ENCODE data around the gene DCDC1.

DCDC1 gene

DNA sequence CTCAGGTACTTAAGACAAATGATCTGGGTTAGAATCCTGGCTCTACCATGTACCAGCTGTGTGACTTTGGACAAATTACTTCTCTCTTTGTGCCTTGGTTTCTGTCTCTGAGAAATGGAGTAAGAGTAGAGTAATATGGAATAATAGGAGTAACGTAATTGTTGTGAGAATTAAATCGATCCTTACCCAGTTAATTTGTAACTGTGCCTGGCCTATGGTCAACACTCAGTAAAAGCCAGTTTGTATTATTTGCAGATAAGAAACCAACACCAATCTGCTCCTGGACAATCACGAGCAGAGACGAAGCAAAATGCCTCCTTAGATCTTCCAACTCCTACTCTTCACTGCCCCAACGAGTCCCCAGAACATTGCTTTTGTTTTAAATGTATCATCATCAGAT, 266.7 kb downstream of the DCDC1 start:
- DNase-seq (ENCODE audit: low read depth) = no peak

DNA sequence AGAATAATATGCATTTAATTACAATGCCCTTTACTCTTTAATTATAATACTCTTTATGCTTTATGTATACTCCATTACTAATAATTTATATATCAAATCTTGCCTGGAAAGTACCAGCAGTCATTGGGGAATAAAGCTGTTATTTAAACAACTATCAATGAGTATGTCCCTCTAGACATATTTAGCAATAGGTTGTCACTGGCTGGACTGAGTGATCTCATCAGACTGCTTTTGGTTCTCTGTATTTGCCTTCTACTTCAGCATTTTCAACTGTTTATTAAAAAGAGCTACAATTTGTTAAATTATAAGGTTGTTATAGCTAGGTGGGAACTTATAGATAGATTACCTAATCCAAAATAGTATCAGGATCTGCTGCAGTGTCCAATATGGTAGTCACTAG, 267.2 kb downstream of the DCDC1 start:
- no peak for DNase-seq (ENCODE audit: low read depth)

DNA sequence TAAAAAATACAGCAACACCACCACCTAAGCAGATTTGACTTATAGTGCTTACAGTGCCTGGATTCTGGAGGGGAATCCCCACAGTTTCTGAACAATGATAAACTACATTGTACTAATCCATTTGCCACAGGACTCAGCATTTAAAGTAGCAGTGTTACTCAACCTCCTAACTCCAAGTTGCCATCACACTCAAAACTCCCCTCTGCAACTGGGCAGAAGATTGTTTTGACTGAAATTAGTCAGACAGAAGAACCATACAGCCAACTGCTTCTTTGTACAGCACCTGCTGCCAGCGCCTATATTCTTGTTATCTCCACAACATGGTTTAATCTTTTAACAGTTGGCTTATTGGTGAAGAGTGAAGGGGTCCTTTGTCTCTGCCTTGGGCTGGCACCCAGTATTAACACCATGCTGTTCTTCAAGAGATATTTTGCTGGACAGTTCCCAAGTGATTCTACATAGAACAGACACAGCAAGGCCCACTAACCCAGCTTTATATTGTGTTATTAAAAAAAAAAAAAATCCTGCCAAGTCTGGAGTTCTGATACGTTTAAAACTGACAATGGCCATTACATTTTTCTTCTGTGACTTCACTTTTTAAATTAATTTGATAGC, 273.2 kb downstream of the DCDC1 start:
- DNase-seq (ENCODE audit: low read depth) = no peak

GRCh38 chr11:31092638-31093037, 276.9 kb downstream of the DCDC1 start:
- DNase-seq (ENCODE audit: low read depth) = no peak

DNA sequence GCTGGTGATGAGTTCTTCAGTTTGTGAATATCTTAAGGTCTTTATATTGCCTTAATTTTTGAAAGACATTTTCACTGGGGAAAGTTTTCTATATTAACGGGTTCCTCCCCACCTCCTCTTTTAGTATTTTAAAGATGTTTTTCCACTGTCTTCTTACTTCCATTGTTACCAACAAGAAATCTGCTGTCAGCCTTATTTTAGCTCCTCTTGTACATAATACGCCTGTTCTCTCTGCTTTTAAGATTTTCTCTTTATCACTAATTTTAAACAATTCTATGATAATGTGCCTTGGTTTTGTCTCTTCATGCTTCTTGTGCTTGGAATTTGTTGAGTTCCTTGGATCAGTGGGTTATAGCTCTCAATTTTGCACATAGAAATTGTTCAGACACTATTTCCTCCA, 280.4 kb downstream of the DCDC1 start:
- DNase-seq (ENCODE audit: low read depth) = no peak

DNA sequence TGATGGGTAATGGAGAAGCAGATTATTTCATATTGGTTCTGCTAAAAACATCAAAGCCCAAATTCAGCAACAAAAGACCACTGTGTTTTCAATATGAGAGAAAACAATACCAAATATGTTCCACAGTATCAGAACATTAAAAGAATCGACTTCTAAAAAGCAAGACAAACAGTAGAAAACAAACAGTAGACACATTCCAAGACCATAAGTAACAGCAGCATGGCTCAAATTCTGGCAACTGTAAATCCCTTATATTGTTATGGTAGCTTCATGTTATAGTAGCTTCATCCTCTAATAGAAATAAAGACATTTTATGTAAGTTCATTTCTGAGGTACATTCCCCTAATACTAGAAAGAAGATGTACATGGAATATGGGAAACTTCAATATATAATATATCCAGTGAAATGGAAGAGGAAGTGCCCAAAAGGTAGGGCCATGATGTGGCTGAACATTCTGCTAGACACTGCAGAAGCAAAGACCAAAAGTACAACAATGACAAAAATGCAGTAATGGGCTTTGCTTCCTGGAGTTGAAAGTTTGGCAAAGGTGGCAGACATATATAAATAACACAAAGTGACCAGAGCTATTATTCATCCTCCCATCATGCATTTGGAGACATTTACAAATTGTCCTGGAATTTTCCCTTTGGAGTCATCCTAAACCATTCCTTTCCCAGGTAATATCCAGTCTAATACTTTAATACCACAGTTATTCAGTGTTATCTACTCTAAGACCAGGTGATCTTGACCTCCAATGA, 299.9 kb downstream of the DCDC1 start:
- DNase-seq (ENCODE audit: low read depth) = no peak

- DNase-seq (ENCODE audit: low read depth) = no peak
Measured at GRCh38 chr11:31060880-31061279, 308.7 kb downstream of the DCDC1 start.

GRCh38 chr11:31059529-31059928, 310.0 kb downstream of the DCDC1 start:
- no peak for DNase-seq (ENCODE audit: low read depth)

DNA sequence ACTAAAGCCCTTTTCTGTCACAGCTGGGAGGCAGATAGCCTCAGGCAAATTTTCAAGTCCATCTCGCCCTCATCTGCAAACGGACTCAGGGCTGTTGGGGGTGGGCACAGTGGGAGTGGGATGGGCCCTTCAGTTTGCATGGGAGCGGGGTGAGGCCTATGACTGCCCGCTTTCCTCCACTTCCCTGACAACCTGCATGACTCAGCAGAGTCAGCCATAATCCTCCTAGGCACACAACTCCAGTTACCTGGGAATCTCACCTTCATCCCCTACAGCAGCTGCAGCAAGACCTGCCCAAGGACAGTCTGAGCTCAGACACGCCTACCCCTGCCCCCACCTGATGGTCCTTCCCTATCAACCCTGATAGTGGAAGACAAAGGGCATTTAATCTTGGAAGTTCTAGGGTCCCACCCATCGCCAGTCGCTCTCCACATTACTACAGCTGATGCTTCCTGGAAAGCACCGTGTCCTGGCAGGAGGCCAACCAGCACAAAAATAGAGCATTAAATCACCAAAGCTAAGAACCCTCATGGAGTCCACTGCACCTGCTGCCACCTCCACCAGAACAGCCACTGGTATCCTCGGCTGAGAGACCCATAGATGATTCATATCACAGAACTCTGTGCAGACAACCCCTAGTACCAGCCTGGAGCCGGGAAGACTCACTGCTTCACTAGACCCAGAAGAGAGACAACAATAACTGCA, 319.3 kb downstream of the DCDC1 start:
- no peak for DNase-seq (ENCODE audit: low read depth)

DNA sequence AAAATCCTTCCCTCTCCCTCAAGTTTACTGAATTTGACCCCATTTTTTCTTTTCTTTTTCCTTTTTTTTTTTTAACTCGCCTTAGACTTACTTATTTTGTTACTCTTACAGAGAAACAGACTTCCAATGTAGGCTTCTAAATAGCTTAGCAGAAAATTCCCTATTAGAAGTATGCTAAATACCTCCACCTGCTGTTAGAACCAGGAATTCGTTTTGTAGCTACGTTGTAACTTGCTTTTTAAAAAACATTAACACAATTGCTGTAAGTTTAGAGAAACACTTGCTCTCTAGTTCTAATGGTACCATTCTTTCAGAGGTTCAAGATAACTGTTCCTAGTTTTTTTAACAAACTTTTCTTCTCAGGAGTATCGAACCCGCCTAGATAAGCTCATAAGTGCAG, 324.2 kb downstream of the DCDC1 start:
- DNase-seq (ENCODE audit: low read depth) = no peak

DNA sequence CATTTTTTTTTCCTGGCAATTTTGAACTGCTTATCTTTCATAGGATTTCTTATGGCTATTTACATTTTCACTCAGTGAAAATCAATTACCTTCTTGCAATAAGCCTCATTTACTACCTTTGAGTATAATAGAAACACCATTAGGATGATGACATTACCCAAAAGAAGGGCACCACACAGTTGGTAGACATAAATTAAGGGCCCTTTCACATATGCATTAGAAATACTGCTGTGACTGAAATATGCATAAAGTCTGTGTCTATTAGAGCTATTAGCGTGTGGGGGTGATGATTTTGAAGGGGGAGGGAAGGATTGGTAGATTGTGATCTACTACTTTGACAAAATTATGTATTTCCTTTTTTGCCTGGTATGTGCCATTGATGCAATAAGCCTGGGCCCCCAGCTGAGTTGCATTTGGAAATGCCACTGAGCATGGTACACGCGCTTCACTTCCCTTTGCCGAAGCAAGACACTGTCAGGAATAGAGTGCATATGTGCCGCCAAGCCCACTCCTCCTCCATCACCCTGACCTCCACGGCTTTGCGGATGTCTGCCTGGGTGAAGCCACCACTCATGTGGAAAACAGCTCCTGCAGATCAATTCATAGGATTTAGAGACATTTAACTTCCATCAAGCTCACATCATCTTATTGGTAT, 339.3 kb downstream of the DCDC1 start:
- DNase-seq (ENCODE audit: low read depth) = no peak

DNA sequence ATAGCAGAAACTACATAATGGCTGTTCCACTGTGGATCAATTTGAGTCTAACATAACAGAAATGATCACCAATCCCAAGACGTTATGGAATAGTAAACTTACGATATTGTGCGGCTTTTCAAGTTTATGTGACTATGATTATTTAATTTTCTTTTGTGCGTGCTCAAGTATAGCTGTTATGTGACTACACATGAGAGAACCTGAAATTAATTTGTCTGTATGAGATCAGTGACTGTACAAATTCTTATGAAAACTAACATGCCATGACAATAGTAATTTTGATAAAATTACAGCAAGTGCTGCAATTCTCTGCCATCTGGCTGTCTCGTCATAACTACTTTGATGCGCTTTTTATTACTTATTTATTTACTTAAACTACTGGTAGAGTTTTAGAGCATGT, 343.2 kb downstream of the DCDC1 start:
- DNase-seq (ENCODE audit: low read depth) = no peak

GRCh38 chr11:31022080-31022479, 347.5 kb downstream of the DCDC1 start:
- DNase-seq (ENCODE audit: low read depth) = no peak

DNA sequence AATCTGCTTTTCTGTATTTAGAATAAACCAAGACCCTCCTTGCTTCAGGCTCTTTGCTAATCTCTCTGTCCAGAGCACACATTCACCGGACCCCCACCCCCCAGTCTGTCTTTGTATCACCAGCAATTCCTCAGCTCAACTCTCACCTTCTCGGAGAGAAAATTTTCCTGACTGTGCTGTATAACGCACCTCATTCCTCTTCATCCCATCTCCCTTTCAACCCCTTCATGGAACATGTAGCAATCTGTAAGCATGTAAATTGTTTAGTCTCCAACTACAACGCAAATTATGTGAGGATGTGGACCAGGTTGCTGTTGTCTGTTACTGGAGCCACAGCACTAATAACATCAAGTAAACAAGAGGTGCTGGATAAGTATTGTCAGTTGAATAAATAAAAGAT, 349.8 kb downstream of the DCDC1 start:
- DNase-seq (ENCODE audit: low read depth) = no peak

GRCh38 chr11:31005202-31005601, 364.3 kb downstream of the DCDC1 start:
- DNase-seq (ENCODE audit: low read depth) = no peak

GRCh38 chr11:31001427-31001826, 368.1 kb downstream of the DCDC1 start:
- no peak for DNase-seq (ENCODE audit: low read depth)

- DNase-seq (ENCODE audit: low read depth) = no peak
Measured at GRCh38 chr11:31000381-31000780, 369.2 kb downstream of the DCDC1 start.

GRCh38 chr11:30992513-30992849, 377.1 kb downstream of the DCDC1 start:
- no peak for DNase-seq (ENCODE audit: low read depth)

DNA sequence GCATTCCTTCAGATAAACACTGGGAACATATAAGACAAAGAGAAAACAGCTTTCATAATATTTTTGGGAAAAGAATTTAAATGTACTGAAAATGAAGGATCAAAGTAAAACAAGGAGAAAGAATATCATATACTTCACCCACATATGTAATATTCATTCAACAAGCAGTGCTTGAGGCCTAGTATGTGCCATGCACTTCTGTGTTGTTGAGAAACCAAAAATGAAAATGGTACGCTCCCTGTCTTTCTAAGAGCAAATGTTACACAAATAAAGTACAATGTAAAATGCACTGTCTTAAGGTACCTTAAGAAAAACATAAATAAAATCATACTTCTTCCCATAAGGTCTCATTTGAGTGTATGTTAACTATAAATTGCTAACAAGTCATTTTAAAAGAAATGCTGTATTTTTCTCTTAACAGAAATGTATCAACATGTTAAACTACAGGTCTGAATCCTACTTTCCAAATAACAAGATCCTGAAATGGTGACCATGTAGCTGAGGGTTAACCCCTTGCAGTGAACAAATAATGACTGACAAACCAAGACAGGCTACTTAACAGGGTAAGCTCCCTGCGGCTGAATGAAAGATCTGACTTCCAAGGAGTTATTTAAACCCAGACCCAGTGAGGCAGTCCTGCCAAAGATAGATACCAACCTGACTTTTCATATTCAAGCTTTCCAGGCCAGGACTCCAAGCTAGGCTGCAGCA, 377.6 kb downstream of the DCDC1 start:
- no peak for DNase-seq (ENCODE audit: low read depth)

DNA sequence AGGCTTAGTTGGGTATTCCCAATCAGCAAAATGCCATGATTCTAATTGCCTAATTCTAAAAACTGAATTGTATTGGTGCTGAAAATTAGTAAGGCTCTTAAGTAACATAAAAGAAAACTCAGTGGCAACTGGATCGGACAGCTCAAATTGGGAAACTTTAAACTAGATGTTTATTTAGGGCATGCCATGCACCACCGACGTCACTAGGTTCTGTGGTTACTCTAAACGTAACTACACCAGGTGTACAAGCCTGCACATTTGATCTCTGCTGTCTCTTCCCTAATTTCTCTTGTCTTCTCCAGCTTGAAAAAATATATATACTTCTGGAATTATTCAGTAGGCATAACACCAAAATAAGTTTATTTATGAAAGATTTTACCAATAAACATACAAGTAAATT, 378.2 kb downstream of the DCDC1 start:
- DNase-seq (ENCODE audit: low read depth) = no peak

DNA sequence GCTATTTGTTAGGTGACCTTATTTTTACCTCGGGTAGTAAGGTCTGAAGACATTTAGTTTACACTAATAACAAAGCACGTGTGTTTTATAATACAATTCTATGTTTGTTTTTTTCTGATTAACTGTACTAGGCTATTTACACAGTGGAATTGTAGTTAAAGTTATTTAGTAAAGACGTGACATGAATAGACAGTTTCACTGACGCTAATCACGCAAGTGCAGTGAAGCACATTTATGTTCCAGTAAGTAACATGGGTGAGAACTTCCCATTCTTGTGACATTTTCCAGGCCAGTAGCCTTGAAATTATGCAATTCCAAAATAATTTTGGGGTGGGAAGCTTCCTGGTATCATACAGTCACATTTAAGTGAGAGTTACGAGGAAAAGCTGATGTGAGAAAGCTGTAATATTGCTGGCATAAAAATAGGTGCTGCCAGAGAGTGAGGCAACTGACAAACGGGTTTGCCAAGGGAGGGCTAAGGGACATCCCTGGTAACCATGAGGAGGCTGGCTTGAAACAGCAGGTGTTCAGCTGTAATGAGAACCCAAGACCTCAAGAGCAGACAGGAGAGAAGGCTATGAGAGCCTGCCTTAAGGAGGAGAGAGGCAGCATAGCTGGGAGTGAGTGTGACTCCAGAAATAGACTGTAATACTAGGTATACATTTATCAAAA, 378.8 kb downstream of the DCDC1 start:
- DNase-seq (ENCODE audit: low read depth) = no peak

GRCh38 chr11:30987819-30988218, 381.7 kb downstream of the DCDC1 start:
- DNase-seq (ENCODE audit: low read depth) = no peak
